Panc1 (cell line): ENCODE results near the gene PLA2G2D. TPM values are rescaled to one million over a fixed set of nuclear protein-coding genes. Genes with fewer than 3 reads are reported as not detected.

ENCODE experiments used
- ATAC-seq: fragments of 200-7000 bp; cut with Tn5 transposase; 2 replicates; pipeline ENCODE4 v1.9.1; 2020; ENCODE audit warnings: mild to moderate bottlenecking, moderate library complexity
- BruUV-seq: library from RNA; stranded (reverse); fragments of 400-500 nt; replicated peaks from 2 replicates; lab custom pipeline; 2021; lab: Mats Ljungman, UMichigan
- CTCF ChIA-PET: fragments of 300-600 bp; sonication (Branson Sonifier 250); formaldehyde crosslinking; loops from one replicate; lab custom pipeline; 2022; ENCODE audit warnings: antibody characterized with exemption; lab: Charles Lee
- POLR2A ChIA-PET: fragments of 300-600 bp; sonication (Branson Sonifier 250); formaldehyde crosslinking; loops from one replicate; lab custom pipeline; 2022; ENCODE audit warnings: antibody characterized with exemption; lab: Charles Lee
- DNase-seq: peaks from one replicate; pipeline ENCODE4 v3.0.0-alpha.2; 2010; ENCODE audit warnings: low read depth, low spot score
- H3K27ac ChIP-seq: 2 replicates; pipeline ENCODE4 v1.5.1; 2011; ENCODE audit warnings: mild to moderate bottlenecking, low read length, inconsistent platforms
- H3K27me3 ChIP-seq: fragments of 200-500 bp; sonication (Bioruptor generic); 2 replicates; pipeline ENCODE4 v1.6.0; 2014; ENCODE audit warnings: low read length, inconsistent platforms; ENCODE audit not compliant: control insufficient read depth, insufficient read depth
- H3K36me3 ChIP-seq: fragments of 200-500 bp; sonication (Bioruptor generic); 2 replicates; pipeline ENCODE4 v1.5.1; 2014; ENCODE audit warnings: inconsistent platforms, mild to moderate bottlenecking, low read length, moderate library complexity; ENCODE audit not compliant: control insufficient read depth, insufficient read depth
- H3K4me1 ChIP-seq: 2 replicates; pipeline ENCODE4 v1.5.1; 2011; ENCODE audit warnings: inconsistent platforms, mild to moderate bottlenecking, low read length, moderate library complexity; ENCODE audit not compliant: control insufficient read depth, insufficient read depth
- H3K4me3 ChIP-seq, 2 experiments: 2 replicates each; pipeline ENCODE4 v1.5.1; 2011 to 2012; ENCODE audit warnings: low read depth in 2 of 2, low read length in 2 of 2, mild to moderate bottlenecking in 2 of 2, inconsistent platforms in 1 of 2, moderate library complexity in 1 of 2
- H3K9me3 ChIP-seq: fragments of 200-500 bp; sonication (Bioruptor generic); 2 replicates; pipeline ENCODE4 v1.5.1; 2014; ENCODE audit warnings: low read depth, mild to moderate bottlenecking, inconsistent platforms, low read length, moderate library complexity; ENCODE audit not compliant: control insufficient read depth, insufficient read depth
- CTCF ChIP-seq: fragments of 450-650 bp; IDR thresholded peaks from 2 replicates; pipeline ENCODE4 v1.5.1; 2017; ENCODE audit warnings: mild to moderate bottlenecking
- POLR2AphosphoS5 ChIP-seq: IDR thresholded peaks from 2 replicates; pipeline ENCODE4 v1.6.1; 2012; ENCODE audit warnings: mild to moderate bottlenecking, low read depth, low read length, moderate library complexity
- REST ChIP-seq, 2 experiments: IDR thresholded peaks; 2 replicates each; pipeline ENCODE4 v1.6.1; 2011 to 2012; ENCODE audit warnings: low read depth in 2 of 2, control low read depth in 1 of 2, low read length in 1 of 2, mild to moderate bottlenecking in 1 of 2, moderate library complexity in 1 of 2; ENCODE audit not compliant: insufficient read depth in 1 of 2
- SIN3A ChIP-seq: IDR thresholded peaks from 2 replicates; pipeline ENCODE4 v1.6.1; 2012; ENCODE audit warnings: low read depth, mild to moderate bottlenecking, low read length, moderate library complexity, borderline replicate concordance; ENCODE audit not compliant: insufficient read depth
- TCF7L2 ChIP-seq: IDR thresholded peaks from 2 replicates; pipeline ENCODE4 v1.6.1; 2011; ENCODE audit warnings: mild to moderate bottlenecking, low read depth, low read length, inconsistent platforms
- in situ Hi-C: cut with HindIII; loops from 2 replicates; pipeline ENCODE4 v1.10.0; 2016; ENCODE audit warnings: low sequenced_read_pairs, low pct_unique_long_range_greater_than_20kb
- intact Hi-C: fragments of 100-400 bp; cut with micrococcal nuclease; formaldehyde crosslinking; loops from one replicate; pipeline ENCODE4 v1.10.0; 2022; ENCODE audit not compliant: unreplicated experiment
- total RNA-seq: library from RNA; stranded (reverse); gene quantifications from one replicate; pipeline ENCODE4 v1.2.1, GENCODE V29; 2021; ENCODE audit not compliant: unreplicated experiment

The PLA2G2D gene
- total RNA-seq, 1 experiment from 2014 or later: not detected

GRCh38 chr1:20075345-20075744, 44.0 kb downstream of the PLA2G2D start:
- no peaks in the 10 kb centered on the region for H3K9me3 ChIP-seq
- no peaks in the 10 kb centered on the region for H3K4me1 ChIP-seq
- H3K27ac ChIP-seq: no peak overlapping the region
- DNase-seq (no peak), ATAC-seq (no peak)
- no peaks in the 10 kb centered on the region for H3K27me3 ChIP-seq
- intact Hi-C loops (no loop called here), in situ Hi-C loops (no loop called here)
- ChIA-PET CTCF (interaction anchor here (0.6 to 1.1 kb wide), 3 partner anchors 57 to 220 kb away, joined by 3 to 4 read pairs (median 3); no protein-coding TSS in a partner anchor), POLR2A (no interaction called here)
- TF ChIP-seq POLR2AphosphoS5 (no peak), CTCF (no peak), REST (IDR thresholded peaks at IDR 0.05; ENCODE audit: insufficient read depth in 1 of 2, low read depth in 2 of 2, low read length in 1 of 2) (no peak), SIN3A (no peak), TCF7L2 (no peak)
- H3K36me3 ChIP-seq: no peaks in the 10 kb centered on the region
- H3K4me3 ChIP-seq: no peak overlapping the region
- BruUV-seq: no TSS peak

- DNase-seq (no peak), ATAC-seq (no peak)
- POLR2A ChIA-PET: no interaction called here
- Histone ChIP-seq H3K27me3 (no peaks in the 10 kb centered on the region), H3K4me1 (no peaks in the 10 kb centered on the region), H3K27ac (no peak overlapping the region), H3K4me3 (no peak overlapping the region), H3K36me3 (no peaks in the 10 kb centered on the region), H3K9me3 (no peaks in the 10 kb centered on the region)
- intact Hi-C loops (no loop called here), in situ Hi-C loops (no loop called here)
- CTCF ChIA-PET: interaction anchor here (1.1 kb wide), 1 partner anchor 157 kb away, joined by 3 read pairs; no protein-coding TSS in a partner anchor
- BruUV-seq: no TSS peak
- no peak for TF ChIP-seq TCF7L2
- no peak for TF ChIP-seq REST (IDR thresholded peaks at IDR 0.05; ENCODE audit: insufficient read depth in 1 of 2, low read depth in 2 of 2, low read length in 1 of 2)
- no peak for TF ChIP-seq POLR2AphosphoS5
- TF ChIP-seq SIN3A: no peak
- TF ChIP-seq CTCF: no peak
These were observed 44.6 kb downstream of the PLA2G2D start for GRCh38 chr1:20074725-20075171.
